ENCODE measurements around the gene FRMD5.

The FRMD5 gene

DNA sequence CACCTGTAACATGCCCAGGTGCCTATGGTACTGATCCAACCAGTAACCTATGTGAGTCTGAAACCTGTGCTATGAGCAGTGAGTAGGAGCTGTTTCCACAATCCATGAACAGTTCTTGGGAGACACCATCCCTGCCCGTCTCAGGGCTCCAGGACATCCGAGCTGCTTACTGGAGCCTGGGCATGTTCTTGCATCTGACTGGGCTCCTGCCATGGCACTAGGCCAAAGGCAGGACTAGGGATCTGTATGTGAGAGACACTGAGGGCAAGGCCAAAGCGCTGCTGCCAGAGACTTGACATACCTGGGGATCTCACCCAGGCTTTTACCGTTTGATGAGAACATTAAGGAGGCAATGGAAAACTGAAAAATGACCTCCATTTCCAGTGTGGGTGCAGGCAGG is 308.5 kb downstream of the FRMD5 start:
- Histone ChIP-seq H3K4me3 (no peak overlapping the region), H3K36me3 (ENCODE audit: insufficient read depth, low read length) (peaks cover 3% of the 10 kb centered on the region), H3K9ac (ENCODE audit: insufficient read length) (no peak overlapping the region), H3K9me3 (ENCODE audit: low read depth, low read length) (no peaks in the 10 kb centered on the region), H3K27ac (no peak overlapping the region)
- DNase-seq (ENCODE audit: low read depth, low spot score), result no peak
- TF ChIP-seq FOXP2 (optimal IDR thresholded peaks at IDR 0.05; ENCODE audit: control extremely low read depth, extremely low read length, insufficient read depth) (no peak), EZH2 (IDR thresholded peaks at IDR 0.05) (no peak), POLR2AphosphoS5 (IDR thresholded peaks at IDR 0.05; ENCODE audit: borderline replicate concordance, low read depth, low read length) (no peak)

DNA sequence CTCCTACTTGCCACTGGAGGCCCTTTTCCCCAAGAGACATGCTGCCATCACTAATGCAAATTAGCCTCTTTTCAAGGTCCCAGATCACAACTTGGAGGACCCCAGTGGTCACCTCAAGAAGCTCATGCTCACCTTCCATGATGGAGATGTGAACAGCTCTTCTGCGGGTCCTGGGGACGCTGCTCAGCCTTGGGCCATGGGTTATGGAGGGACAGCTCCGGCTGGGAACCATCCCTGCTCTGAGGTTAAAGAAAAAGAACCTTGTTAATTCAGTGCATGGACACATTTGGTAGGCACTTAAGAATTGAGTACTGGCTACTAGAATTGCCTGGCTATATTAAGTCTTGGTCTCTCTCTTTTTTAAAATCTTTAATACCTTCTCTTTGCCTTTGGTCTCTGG is 311.5 kb downstream of the FRMD5 start:
- Histone ChIP-seq H3K36me3 (ENCODE audit: insufficient read depth, low read length) (peaks cover 8% of the 10 kb centered on the region), H3K4me3 (no peak overlapping the region), H3K27ac (no peak overlapping the region), H3K9me3 (ENCODE audit: low read depth, low read length) (no peaks in the 10 kb centered on the region), H3K9ac (ENCODE audit: insufficient read length) (no peak overlapping the region)
- TF ChIP-seq POLR2AphosphoS5 (IDR thresholded peaks at IDR 0.05; ENCODE audit: borderline replicate concordance, low read depth, low read length) (no peak), EZH2 (IDR thresholded peaks at IDR 0.05) (no peak), FOXP2 (optimal IDR thresholded peaks at IDR 0.05; ENCODE audit: control extremely low read depth, extremely low read length, insufficient read depth) (no peak)
- DNase-seq (ENCODE audit: low read depth, low spot score), result no peak

DNA sequence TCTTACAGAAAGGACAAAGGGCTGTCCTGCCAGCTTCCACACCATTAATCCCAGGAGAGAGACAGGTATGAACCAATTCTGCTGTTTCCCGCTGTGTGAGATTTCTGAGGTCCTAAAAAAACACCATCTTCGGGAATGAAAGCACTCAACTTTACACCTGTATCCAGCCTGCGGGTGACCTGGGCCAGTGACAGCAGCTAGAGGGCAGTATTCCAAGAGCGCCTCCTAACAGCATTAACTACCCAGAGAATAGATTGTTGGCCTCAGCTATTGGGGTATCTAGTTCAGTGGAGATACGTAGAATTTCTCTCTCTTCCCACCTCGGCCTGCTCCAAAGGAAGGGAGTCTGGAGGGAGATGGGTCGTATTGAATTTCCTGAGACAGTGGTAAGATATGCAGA is 313.1 kb downstream of the FRMD5 start:
- Histone ChIP-seq H3K9me3 (ENCODE audit: low read depth, low read length) (no peaks in the 10 kb centered on the region), H3K9ac (ENCODE audit: insufficient read length) (no peak overlapping the region), H3K4me3 (no peak overlapping the region), H3K36me3 (ENCODE audit: insufficient read depth, low read length) (peaks cover 14% of the 10 kb centered on the region), H3K27ac (no peak overlapping the region)
- DNase-seq (ENCODE audit: low read depth, low spot score), result no peak
- TF ChIP-seq EZH2 (IDR thresholded peaks at IDR 0.05) (no peak), FOXP2 (optimal IDR thresholded peaks at IDR 0.05; ENCODE audit: control extremely low read depth, extremely low read length, insufficient read depth) (no peak), POLR2AphosphoS5 (IDR thresholded peaks at IDR 0.05; ENCODE audit: borderline replicate concordance, low read depth, low read length) (no peak)

DNA sequence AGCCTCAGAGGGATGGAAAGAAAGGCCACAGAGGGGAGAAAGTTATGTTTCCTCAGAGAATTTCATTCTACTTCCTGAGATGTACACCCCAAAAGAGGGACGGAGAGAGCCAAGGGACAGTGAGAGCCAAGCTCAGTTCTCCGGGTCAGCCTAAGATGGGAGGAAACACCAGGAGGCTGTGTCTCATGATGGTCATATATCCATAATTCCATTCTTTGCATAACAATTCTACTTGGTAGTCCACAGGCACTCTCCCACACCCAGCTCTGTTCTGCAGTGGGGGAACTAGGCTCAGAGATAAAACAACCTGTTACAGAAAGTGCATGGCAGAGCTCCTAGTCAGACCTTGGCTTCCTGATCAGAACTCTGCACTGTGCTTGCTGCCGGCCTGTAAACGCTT is 313.8 kb downstream of the FRMD5 start:
- peaks cover 17% of the 10 kb centered on the region for H3K36me3 ChIP-seq (ENCODE audit: insufficient read depth, low read length)
- no peak overlapping the region for H3K4me3 ChIP-seq
- no peaks in the 10 kb centered on the region for H3K9me3 ChIP-seq (ENCODE audit: low read depth, low read length)
- TF ChIP-seq POLR2AphosphoS5 (IDR thresholded peaks at IDR 0.05; ENCODE audit: borderline replicate concordance, low read depth, low read length), result no peak
- no peak for TF ChIP-seq EZH2 (IDR thresholded peaks at IDR 0.05)
- TF ChIP-seq FOXP2 (optimal IDR thresholded peaks at IDR 0.05; ENCODE audit: control extremely low read depth, extremely low read length, insufficient read depth), result no peak
- no peak overlapping the region for H3K9ac ChIP-seq (ENCODE audit: insufficient read length)
- H3K27ac ChIP-seq, result no peak overlapping the region
- DNase-seq (ENCODE audit: low read depth, low spot score), result no peak

DNA sequence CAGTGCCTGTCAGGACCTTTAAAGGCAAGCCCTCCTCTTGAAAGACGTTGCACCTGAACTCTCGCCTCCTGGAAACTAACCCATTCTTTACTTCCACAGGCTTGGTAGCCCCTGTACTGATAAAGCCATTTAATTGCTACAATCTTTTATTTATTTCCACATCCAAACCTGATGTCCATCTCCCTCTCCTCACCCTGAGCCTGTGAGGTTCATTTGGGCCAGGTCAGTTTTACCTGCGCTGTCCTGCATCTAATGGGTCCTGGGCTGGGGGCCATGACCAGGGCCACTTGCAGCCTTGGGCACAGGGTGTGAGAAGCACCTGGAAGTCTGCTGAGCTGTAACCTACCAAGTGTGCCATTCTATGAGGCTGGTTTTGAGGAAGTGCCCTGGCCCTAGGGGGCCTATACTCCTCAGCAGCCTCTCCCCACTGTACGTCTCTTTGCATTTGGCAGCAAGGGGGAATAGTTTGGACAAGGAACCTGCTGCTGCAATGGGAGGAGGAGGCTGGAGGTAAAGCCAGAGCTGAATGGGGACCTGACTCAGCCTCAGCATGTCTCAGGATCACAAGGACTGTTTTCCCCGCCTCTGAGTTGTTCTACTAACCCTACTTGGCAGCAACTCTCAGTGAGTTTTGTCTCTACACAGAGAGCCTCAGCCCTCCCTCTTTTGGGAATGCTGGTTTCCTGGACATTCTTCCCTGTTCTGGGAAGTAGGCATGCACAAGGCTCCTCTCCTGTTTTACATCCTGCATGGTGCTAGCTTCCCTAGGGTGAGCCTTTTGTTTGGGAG is 314.5 kb downstream of the FRMD5 start:
- peaks cover 17% of the 10 kb centered on the region for H3K36me3 ChIP-seq (ENCODE audit: insufficient read depth, low read length)

DNA sequence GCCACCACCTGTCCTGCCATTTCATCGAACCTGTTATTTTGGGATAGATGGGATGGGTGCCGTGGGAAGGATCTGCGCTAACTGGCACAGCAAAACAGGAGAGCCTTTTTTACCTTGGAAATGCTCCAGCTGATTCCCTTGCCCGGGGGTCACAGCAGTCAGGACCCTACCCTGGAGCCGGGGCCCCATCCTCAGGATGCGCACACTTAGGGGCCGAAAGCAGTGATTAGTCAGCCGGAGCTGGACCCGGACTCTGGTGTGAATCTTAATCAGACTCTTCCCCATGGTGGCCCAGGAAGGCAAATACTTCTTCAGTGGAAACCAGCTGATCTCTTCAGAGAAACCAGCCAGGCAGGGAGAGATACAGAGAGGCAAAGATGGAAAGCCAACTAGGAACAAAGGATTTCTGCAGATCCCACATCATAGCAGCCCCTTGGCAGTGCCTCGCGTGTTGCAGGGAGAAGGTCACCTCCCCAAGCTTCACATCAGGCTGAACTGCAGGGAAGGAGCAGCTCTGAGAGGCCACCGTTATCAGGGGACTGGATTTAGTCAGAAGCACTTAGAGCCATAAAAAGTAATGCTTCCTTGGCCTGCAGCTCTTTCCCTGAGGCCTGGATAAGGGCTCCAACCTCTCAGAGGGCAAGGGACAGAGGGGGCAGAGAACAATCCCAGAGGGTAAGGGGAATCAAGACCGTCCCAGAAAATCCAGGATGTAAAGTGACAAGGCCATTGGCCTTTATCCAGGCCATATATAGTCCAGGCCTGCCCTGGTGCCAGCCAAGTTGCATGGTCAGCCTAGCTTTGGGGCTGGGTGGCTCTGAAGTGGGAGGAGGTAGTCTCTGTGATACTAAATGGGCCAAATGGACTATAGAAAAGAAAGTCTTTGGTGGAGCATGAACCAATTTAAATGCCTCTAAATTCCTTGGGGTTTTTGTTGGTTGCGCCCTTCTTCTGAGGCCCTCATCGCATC is 315.4 kb downstream of the FRMD5 start:
- H3K9me3 ChIP-seq (ENCODE audit: low read depth, low read length), result no peaks in the 10 kb centered on the region
- DNase-seq (ENCODE audit: low read depth, low spot score), result no peak
- TF ChIP-seq EZH2 (IDR thresholded peaks at IDR 0.05) (no peak), FOXP2 (optimal IDR thresholded peaks at IDR 0.05; ENCODE audit: control extremely low read depth, extremely low read length, insufficient read depth) (no peak), POLR2AphosphoS5 (IDR thresholded peaks at IDR 0.05; ENCODE audit: borderline replicate concordance, low read depth, low read length) (no peak)
- no peak overlapping the region for H3K27ac ChIP-seq
- H3K36me3 ChIP-seq (ENCODE audit: insufficient read depth, low read length), result peaks cover 17% of the 10 kb centered on the region
- H3K4me3 ChIP-seq, result no peak overlapping the region
- no peak overlapping the region for H3K9ac ChIP-seq (ENCODE audit: insufficient read length)

More for the DNA sequence above, 314.5 kb downstream of the FRMD5 start:
- TF ChIP-seq FOXP2 (optimal IDR thresholded peaks at IDR 0.05; ENCODE audit: control extremely low read depth, extremely low read length, insufficient read depth) (no peak), POLR2AphosphoS5 (IDR thresholded peaks at IDR 0.05; ENCODE audit: borderline replicate concordance, low read depth, low read length) (no peak), EZH2 (IDR thresholded peaks at IDR 0.05) (no peak)
- no peak overlapping the region for H3K27ac ChIP-seq
- no peaks in the 10 kb centered on the region for H3K9me3 ChIP-seq (ENCODE audit: low read depth, low read length)
- no peak overlapping the region for H3K4me3 ChIP-seq
- H3K9ac ChIP-seq (ENCODE audit: insufficient read length), result no peak overlapping the region
- no peak for DNase-seq (ENCODE audit: low read depth, low spot score)

DNA sequence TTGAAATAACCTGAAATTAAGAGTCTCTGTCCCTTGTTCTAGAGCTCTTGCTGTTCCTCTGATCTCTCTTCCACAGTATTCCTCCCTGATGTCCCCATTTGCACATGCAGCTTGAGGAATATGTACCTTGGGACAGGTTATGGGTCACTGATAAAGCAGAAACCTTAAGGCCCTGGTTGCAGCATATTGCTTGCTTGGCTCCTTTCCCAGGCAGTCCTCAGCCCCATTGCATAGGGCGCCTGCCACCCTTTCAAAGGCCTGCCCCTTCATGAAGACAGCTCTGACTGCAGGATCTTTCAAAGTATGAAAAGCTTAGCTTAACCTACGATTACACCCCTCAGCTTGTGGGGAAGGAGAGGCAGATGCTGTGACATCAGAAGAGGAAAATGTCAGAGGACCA is 316.6 kb downstream of the FRMD5 start:
- Histone ChIP-seq H3K9ac (ENCODE audit: insufficient read length) (no peak overlapping the region), H3K4me3 (no peak overlapping the region), H3K27ac (no peak overlapping the region), H3K9me3 (ENCODE audit: low read depth, low read length) (no peaks in the 10 kb centered on the region), H3K36me3 (ENCODE audit: insufficient read depth, low read length) (peaks cover 26% of the 10 kb centered on the region)
- no peak for TF ChIP-seq FOXP2 (optimal IDR thresholded peaks at IDR 0.05; ENCODE audit: control extremely low read depth, extremely low read length, insufficient read depth)
- TF ChIP-seq POLR2AphosphoS5 (IDR thresholded peaks at IDR 0.05; ENCODE audit: borderline replicate concordance, low read depth, low read length), result no peak
- no peak for TF ChIP-seq EZH2 (IDR thresholded peaks at IDR 0.05)
- DNase-seq (ENCODE audit: low read depth, low spot score), result no peak

DNA sequence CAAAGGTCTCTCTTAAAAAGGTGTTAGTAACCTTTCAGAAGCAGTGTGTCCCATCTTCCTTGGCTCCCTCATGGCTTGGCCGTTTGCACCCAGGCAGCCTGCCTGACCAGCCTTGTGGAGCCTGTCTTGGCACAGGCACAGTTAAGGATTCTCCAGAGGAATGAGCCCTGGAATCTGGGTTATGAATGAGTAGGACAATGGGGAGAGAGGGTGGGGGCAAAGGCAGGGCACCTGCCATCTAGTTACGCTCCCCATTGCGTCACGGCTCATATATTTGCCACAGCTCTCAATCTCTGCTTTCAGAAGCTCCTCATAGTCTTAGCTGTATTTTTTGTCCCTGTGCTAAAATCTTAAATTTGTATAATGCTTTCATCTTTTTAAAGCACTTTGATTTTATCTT is 317.7 kb downstream of the FRMD5 start:
- Histone ChIP-seq H3K9ac (ENCODE audit: insufficient read length) (no peak overlapping the region), H3K4me3 (no peak overlapping the region), H3K36me3 (ENCODE audit: insufficient read depth, low read length) (peaks cover 34% of the 10 kb centered on the region), H3K27ac (no peak overlapping the region), H3K9me3 (ENCODE audit: low read depth, low read length) (no peaks in the 10 kb centered on the region)
- no peak for DNase-seq (ENCODE audit: low read depth, low spot score)
- TF ChIP-seq FOXP2 (optimal IDR thresholded peaks at IDR 0.05; ENCODE audit: control extremely low read depth, extremely low read length, insufficient read depth), result no peak
- TF ChIP-seq POLR2AphosphoS5 (IDR thresholded peaks at IDR 0.05; ENCODE audit: borderline replicate concordance, low read depth, low read length), result no peak
